ENCODE data around the gene TTYH3. TPM values are rescaled to one million over a fixed set of nuclear protein-coding genes. Genes with fewer than 3 reads are reported as not detected.
"Not testable (repeated sequence)": the region's sequence is repeated elsewhere in the genome, so short reads cannot be mapped to it uniquely, and the experiment has no call there.

Gene TTYH3
- total RNA-seq, 2 experiments from 2014 or later: 23.8 to 63.6 TPM

DNA sequence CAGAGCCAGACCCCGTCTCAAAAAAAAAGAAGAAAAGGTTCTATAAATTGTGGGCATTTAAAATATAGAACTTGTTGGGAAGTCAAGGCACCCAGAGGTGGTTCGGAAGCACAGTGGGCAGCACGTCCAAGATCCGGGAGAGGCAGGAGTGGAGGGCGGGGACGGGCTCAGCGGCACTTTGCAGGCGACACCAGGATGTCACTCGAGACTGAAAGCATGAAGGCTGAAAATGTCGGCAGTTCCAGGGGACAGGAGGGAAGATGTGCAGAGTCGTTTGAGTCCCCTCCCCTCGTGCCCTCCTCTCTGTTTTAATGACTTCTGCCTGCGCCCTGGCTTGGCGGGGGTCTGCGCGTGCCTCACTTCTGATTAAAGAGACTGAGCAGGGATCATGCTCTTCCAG is 42.4 kb upstream of the TTYH3 start:
- CTCF ChIA-PET (ENCODE audit: unreplicated experiment): no interaction called here
- TF ChIP-seq CTCF (conservative IDR thresholded peaks at IDR 0.05; ENCODE audit: low read length) (no peak), EZH2phosphoT487 (IDR thresholded peaks at IDR 0.05; ENCODE audit: borderline replicate concordance, low read depth, low read length) (no peak)
- POLR2A ChIA-PET: interaction anchor here (0.7 kb wide), 1 partner anchor 103 kb away, joined by 3 read pairs; no protein-coding TSS in a partner anchor

GRCh38 chr7:2589941-2590340 is 41.8 kb upstream of the TTYH3 start:
- H3K79me2 ChIP-seq (ENCODE audit: insufficient read depth, low read depth, low read length); H3K4me3 ChIP-seq (ENCODE audit: low read depth, low read length, poor library complexity, severe bottlenecking); intact Hi-C loops (cut with micrococcal nuclease; ENCODE audit: unreplicated experiment); H3K4me2 ChIP-seq (ENCODE audit: low read length); H3K9me2 ChIP-seq (ENCODE audit: insufficient read depth, low read length); H3K36me3 ChIP-seq (ENCODE audit: insufficient read depth, low read length); DNase-seq (ENCODE audit: low spot score); H3K27ac ChIP-seq (ENCODE audit: low read depth, low read length, poor library complexity, severe bottlenecking); H3K9me3 ChIP-seq (ENCODE audit: low read length); H2AFZ ChIP-seq (ENCODE audit: low read length); H4K20me1 ChIP-seq (ENCODE audit: insufficient read depth, low read length); CTCF ChIA-PET (ENCODE audit: unreplicated experiment); H3K4me1 ChIP-seq (ENCODE audit: insufficient read depth, low read length, poor library complexity, severe bottlenecking); BruUV-seq (replicated peaks): not testable (repeated sequence)
- POLR2A ChIA-PET: interaction anchor here (0.5 to 0.7 kb wide), 2 partner anchors 9 to 104 kb away, joined by 3 read pairs; no protein-coding TSS in a partner anchor

More for the DNA sequence above, 42.4 kb upstream of the TTYH3 start:
- Histone ChIP-seq H2AFZ (ENCODE audit: low read length) (no peak overlapping the region), H4K20me1 (ENCODE audit: insufficient read depth, low read length) (no peaks in the 10 kb centered on the region), H3K4me1 (ENCODE audit: insufficient read depth, low read length, poor library complexity, severe bottlenecking) (no peaks in the 10 kb centered on the region), H3K79me2 (ENCODE audit: insufficient read depth, low read depth, low read length) (no peaks in the 10 kb centered on the region), H3K27ac (ENCODE audit: low read depth, low read length, poor library complexity, severe bottlenecking) (no peak overlapping the region), H3K4me3 (ENCODE audit: low read depth, low read length, poor library complexity, severe bottlenecking) (no peak overlapping the region), H3K4me2 (ENCODE audit: low read length) (no peak overlapping the region), H3K36me3 (ENCODE audit: insufficient read depth, low read length) (no peaks in the 10 kb centered on the region), H3K9me2 (ENCODE audit: insufficient read depth, low read length) (no peaks in the 10 kb centered on the region), H3K9me3 (ENCODE audit: low read length) (no peaks in the 10 kb centered on the region)
- no TSS peak for BruUV-seq (replicated peaks)
- DNase-seq (ENCODE audit: low spot score): no peak
- intact Hi-C loops (cut with micrococcal nuclease; ENCODE audit: unreplicated experiment): no loop called here

GRCh38 chr7:2592375-2592865 is 39.4 kb upstream of the TTYH3 start:
- TF ChIP-seq CTCF (conservative IDR thresholded peaks at IDR 0.05; ENCODE audit: low read length) (no peak), EZH2phosphoT487 (IDR thresholded peaks at IDR 0.05; ENCODE audit: borderline replicate concordance, low read depth, low read length) (no peak)
- ChIA-PET CTCF (ENCODE audit: unreplicated experiment) (no interaction called here), POLR2A (no interaction called here)
- H3K9me3 ChIP-seq (ENCODE audit: low read length): no peaks in the 10 kb centered on the region
- H3K4me3 ChIP-seq (ENCODE audit: low read depth, low read length, poor library complexity, severe bottlenecking): no peak overlapping the region
- H3K36me3 ChIP-seq (ENCODE audit: insufficient read depth, low read length): no peaks in the 10 kb centered on the region
- no peak overlapping the region for H3K4me2 ChIP-seq (ENCODE audit: low read length)
- no peaks in the 10 kb centered on the region for H3K9me2 ChIP-seq (ENCODE audit: insufficient read depth, low read length)
- no TSS peak for BruUV-seq (replicated peaks)
- no peaks in the 10 kb centered on the region for H3K79me2 ChIP-seq (ENCODE audit: insufficient read depth, low read depth, low read length)
- H3K27ac ChIP-seq (ENCODE audit: low read depth, low read length, poor library complexity, severe bottlenecking): no peak overlapping the region
- no peaks in the 10 kb centered on the region for H3K4me1 ChIP-seq (ENCODE audit: insufficient read depth, low read length, poor library complexity, severe bottlenecking)
- no peak for DNase-seq (ENCODE audit: low spot score)
- no peaks in the 10 kb centered on the region for H4K20me1 ChIP-seq (ENCODE audit: insufficient read depth, low read length)
- intact Hi-C loops (cut with micrococcal nuclease; ENCODE audit: unreplicated experiment): no loop called here
- no peak overlapping the region for H2AFZ ChIP-seq (ENCODE audit: low read length)

Data from OCI-LY7 (cell line).